Measurements from ENCODE around the gene PI16.

The PI16 gene

GRCh38 chr6:37004044-37004980 is 49.8 kb downstream of the PI16 start:
- DNase-seq (ENCODE audit: low read depth), result no peak

GRCh38 chr6:37005061-37005810 is 50.7 kb downstream of the PI16 start, which contains the start of gene FGD2:
Gene FGD2 (plus strand): TSS chr6:37005655. CDS start chr6:37005818, 163 bp downstream.
- no peak for DNase-seq (ENCODE audit: low read depth)

GRCh38 chr6:37005827-37006567 is 51.5 kb downstream of the PI16 start:
- DNase-seq (ENCODE audit: low read depth), result no peak

GRCh38 chr6:37006793-37007339 is 52.3 kb downstream of the PI16 start:
- DNase-seq (ENCODE audit: low read depth), result no peak

GRCh38 chr6:37007340-37008043 is 53.0 kb downstream of the PI16 start:
- no peak for DNase-seq (ENCODE audit: low read depth)

- no peak for DNase-seq (ENCODE audit: low read depth)
These were observed 54.2 kb downstream of the PI16 start for GRCh38 chr6:37008484-37009465.

GRCh38 chr6:37010402-37010892 is 55.9 kb downstream of the PI16 start:
- DNase-seq (ENCODE audit: low read depth), result no peak

- no peak for DNase-seq (ENCODE audit: low read depth)
These were observed 57.3 kb downstream of the PI16 start for GRCh38 chr6:37011656-37012378.

GRCh38 chr6:37013516-37014491 is 59.3 kb downstream of the PI16 start:
- no peak for DNase-seq (ENCODE audit: low read depth)

All from activated T-cell treated with anti-CD3 and anti-CD28 coated beads for 1 hour (primary cell).